ENCODE results near the gene MYO3A. TPM values are rescaled to one million over a fixed set of nuclear protein-coding genes. Genes with fewer than 3 reads are reported as not detected.
"Not testable (repeated sequence)": the region's sequence is repeated elsewhere in the genome, so short reads cannot be mapped to it uniquely, and the experiment has no call there.

Gene MYO3A
- total RNA-seq, 1 donor from 2014 or later = 0.22 TPM

DNA sequence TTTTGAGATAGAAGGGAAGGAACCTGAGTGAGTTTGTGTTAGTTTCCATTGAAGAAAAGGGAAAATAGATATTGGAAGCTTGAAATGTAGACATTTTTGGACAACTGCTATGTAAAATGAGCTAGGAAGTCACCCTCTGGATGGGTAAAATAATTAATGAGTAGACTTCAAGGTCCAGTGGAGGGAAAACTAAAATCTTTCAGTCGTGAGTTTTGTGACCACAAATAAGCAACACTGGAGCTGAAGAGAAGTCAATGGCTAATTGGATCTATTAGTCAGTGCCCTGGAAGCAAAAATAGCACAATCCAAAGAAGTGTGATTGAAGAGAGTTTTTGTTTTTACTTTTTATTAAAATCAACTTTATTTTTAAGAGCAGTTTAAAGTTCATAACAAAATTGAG, 123.4 kb downstream of the MYO3A start:
- H3K27ac Mint-ChIP-seq (ENCODE audit: unreplicated experiment) = no peak overlapping the region
- H3K4me3 Mint-ChIP-seq (ENCODE audit: unreplicated experiment) = no peak overlapping the region
- no peaks in the 10 kb centered on the region for H3K9me3 Mint-ChIP-seq (ENCODE audit: unreplicated experiment)
- no peaks in the 10 kb centered on the region for H3K4me1 Mint-ChIP-seq (ENCODE audit: low read depth, unreplicated experiment)
- DNase-seq = no peak
- H3K36me3 Mint-ChIP-seq (ENCODE audit: unreplicated experiment) = no peaks in the 10 kb centered on the region
- TF ChIP-seq, protein P1, sequence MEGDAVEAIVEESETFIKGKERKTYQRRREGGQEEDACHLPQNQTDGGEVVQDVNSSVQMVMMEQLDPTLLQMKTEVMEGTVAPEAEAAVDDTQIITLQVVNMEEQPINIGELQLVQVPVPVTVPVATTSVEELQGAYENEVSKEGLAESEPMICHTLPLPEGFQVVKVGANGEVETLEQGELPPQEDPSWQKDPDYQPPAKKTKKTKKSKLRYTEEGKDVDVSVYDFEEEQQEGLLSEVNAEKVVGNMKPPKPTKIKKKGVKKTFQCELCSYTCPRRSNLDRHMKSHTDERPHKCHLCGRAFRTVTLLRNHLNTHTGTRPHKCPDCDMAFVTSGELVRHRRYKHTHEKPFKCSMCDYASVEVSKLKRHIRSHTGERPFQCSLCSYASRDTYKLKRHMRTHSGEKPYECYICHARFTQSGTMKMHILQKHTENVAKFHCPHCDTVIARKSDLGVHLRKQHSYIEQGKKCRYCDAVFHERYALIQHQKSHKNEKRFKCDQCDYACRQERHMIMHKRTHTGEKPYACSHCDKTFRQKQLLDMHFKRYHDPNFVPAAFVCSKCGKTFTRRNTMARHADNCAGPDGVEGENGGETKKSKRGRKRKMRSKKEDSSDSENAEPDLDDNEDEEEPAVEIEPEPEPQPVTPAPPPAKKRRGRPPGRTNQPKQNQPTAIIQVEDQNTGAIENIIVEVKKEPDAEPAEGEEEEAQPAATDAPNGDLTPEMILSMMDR (IDR thresholded peaks at IDR 0.05; ENCODE audit: partially characterized antibody, unreplicated experiment) = no peak
- H3K27me3 Mint-ChIP-seq (ENCODE audit: unreplicated experiment) = peaks cover 2% of the 10 kb centered on the region

DNA sequence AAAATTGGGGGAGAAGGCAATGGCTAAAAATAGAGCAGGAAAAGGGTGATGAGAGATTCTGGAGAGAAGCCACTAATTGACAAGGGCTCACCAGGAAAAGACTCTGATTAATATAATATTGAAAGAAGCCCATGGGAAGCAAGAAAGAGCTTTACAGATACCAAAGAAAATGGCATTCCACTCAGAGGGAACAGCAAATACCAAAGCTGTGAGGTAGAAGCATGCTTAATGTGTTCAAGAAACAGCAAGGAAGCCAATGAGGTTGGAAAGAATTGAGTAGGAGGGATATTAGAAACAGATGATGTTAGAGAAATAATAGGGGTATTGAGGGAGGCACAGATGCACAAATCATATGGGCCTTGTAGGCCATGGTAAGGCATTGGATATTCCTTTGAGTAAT, 130.1 kb downstream of the MYO3A start:
- Mint-ChIP-seq H3K4me3 (ENCODE audit: unreplicated experiment) (no peak overlapping the region), H3K27ac (ENCODE audit: unreplicated experiment) (no peak overlapping the region), H3K27me3 (ENCODE audit: unreplicated experiment) (no peaks in the 10 kb centered on the region), H3K4me1 (ENCODE audit: low read depth, unreplicated experiment) (no peaks in the 10 kb centered on the region), H3K36me3 (ENCODE audit: unreplicated experiment) (no peaks in the 10 kb centered on the region), H3K9me3 (ENCODE audit: unreplicated experiment) (no peaks in the 10 kb centered on the region)
- no peak for DNase-seq
- TF ChIP-seq, protein P1 (IDR thresholded peaks at IDR 0.05; ENCODE audit: partially characterized antibody, unreplicated experiment) = no peak

DNA sequence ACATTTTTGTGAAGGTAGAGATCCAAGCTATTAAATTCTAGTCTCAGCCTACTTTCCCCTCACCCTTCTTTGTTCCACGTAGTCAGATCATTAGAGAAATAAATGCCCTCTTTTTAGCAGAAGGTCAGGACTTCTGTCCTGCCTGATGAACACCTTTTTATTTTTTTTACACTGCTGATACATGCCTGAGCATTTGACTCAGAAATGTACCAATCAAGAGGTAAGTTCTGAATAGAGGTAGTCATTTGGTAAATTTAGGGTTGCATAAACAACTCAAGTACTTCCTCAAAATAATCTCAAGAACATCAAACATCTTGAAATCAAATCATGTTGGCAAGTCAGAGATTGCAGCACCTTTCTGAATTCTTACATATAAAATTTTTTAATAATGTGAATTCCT, 133.7 kb downstream of the MYO3A start:
- TF ChIP-seq, protein P1 (IDR thresholded peaks at IDR 0.05; ENCODE audit: partially characterized antibody, unreplicated experiment) = no peak
- Mint-ChIP-seq H3K27me3 (ENCODE audit: unreplicated experiment) (no peaks in the 10 kb centered on the region), H3K27ac (ENCODE audit: unreplicated experiment) (no peak overlapping the region), H3K36me3 (ENCODE audit: unreplicated experiment) (no peaks in the 10 kb centered on the region), H3K4me3 (ENCODE audit: unreplicated experiment) (no peak overlapping the region), H3K9me3 (ENCODE audit: unreplicated experiment) (no peaks in the 10 kb centered on the region), H3K4me1 (ENCODE audit: low read depth, unreplicated experiment) (no peaks in the 10 kb centered on the region)
- no peak for DNase-seq

DNA sequence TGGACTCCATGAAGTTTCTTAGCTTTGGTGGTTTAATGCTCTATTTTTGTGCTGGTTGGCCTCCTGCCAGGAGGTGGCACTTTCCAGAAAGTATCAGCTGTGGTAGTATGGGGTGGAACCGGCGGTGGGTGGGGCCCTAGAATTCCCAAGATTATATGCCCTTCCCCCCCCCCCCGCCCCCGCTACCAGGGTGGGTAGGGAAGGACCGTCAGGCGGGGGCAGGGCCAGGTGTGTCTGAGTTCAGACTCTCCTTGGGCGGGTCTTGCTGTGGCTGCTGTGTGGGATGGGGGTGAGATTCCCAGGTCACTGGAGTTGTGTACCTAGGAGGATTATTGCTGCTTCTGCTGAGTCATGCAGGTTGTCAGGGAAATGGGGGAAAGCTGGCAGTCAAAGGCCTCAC, 146.9 kb downstream of the MYO3A start:
- DNase-seq; H3K27me3 Mint-ChIP-seq (ENCODE audit: unreplicated experiment); H3K27ac Mint-ChIP-seq (ENCODE audit: unreplicated experiment): not testable (repeated sequence)

DNA sequence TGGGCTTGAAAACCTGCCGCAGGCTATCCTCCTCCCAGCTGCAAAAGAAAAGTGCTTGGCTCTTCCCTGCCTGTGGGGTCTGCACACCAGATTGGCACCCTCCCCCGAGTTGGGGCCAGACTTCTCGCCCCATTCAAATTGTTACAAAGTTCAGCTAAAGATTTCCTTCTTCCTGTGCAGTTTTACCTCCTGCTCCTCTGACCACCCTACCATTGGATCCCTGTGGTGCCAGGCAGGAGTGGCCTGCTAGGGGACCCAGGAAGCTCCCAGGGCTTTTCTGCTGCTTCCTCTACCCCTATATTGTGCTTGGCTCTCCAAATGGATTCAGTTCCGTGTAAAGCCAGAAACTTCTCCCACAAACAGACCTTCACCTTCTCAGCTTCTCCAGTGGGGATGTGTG, 147.4 kb downstream of the MYO3A start:
- Mint-ChIP-seq H3K4me1 (ENCODE audit: low read depth, unreplicated experiment) (no peaks in the 10 kb centered on the region), H3K27me3 (ENCODE audit: unreplicated experiment) (no peaks in the 10 kb centered on the region), H3K27ac (ENCODE audit: unreplicated experiment) (no peak overlapping the region), H3K9me3 (ENCODE audit: unreplicated experiment) (peaks cover 2% of the 10 kb centered on the region), H3K36me3 (ENCODE audit: unreplicated experiment) (no peaks in the 10 kb centered on the region), H3K4me3 (ENCODE audit: unreplicated experiment) (no peak overlapping the region)
- TF ChIP-seq, protein P1 (IDR thresholded peaks at IDR 0.05; ENCODE audit: partially characterized antibody, unreplicated experiment) = no peak
- no peak for DNase-seq

More for the DNA sequence above, 146.9 kb downstream of the MYO3A start:
- H3K4me3 Mint-ChIP-seq (ENCODE audit: unreplicated experiment); H3K9me3 Mint-ChIP-seq (ENCODE audit: unreplicated experiment); H3K4me1 Mint-ChIP-seq (ENCODE audit: low read depth, unreplicated experiment); H3K36me3 Mint-ChIP-seq (ENCODE audit: unreplicated experiment): not testable (repeated sequence)

DNA sequence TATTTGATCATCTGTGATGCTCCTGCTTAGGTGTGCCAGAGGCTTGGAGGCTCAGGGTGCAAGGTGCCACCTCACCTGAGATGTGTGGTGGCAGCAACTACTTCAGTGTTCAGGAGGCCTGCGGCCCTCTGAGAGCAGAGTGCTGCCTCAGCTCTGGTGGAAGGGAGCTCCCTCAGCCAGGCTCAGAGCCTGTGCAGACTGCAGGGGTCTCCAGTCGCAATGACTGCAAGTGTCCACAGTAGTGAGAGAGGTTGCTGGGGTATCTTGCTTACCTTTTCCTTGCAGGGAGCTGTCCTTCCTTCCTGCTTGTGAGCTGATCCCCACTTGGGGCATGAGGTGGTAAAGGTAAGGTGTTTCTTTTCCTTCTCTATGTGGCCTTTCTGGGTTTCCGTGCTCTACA, 151.5 kb downstream of the MYO3A start:
- DNase-seq = no peak
- Mint-ChIP-seq H3K27me3 (ENCODE audit: unreplicated experiment) (no peaks in the 10 kb centered on the region), H3K4me3 (ENCODE audit: unreplicated experiment) (no peak overlapping the region), H3K4me1 (ENCODE audit: low read depth, unreplicated experiment) (no peaks in the 10 kb centered on the region), H3K9me3 (ENCODE audit: unreplicated experiment) (peaks cover 2% of the 10 kb centered on the region), H3K27ac (ENCODE audit: unreplicated experiment) (no peak overlapping the region), H3K36me3 (ENCODE audit: unreplicated experiment) (no peaks in the 10 kb centered on the region)
- TF ChIP-seq, protein P1 (IDR thresholded peaks at IDR 0.05; ENCODE audit: partially characterized antibody, unreplicated experiment) = no peak
